SJCRH30 (cell line): ENCODE measurements around the gene CBY1. TPM values are rescaled to one million over a fixed set of nuclear protein-coding genes. Genes with fewer than 3 reads are reported as not detected.

Experiments
- DNase-seq, 2 experiments: peaks; one replicate each; pipeline ENCODE4 v3.0.0-alpha.2; 2015 to 2020
- H3K27ac ChIP-seq: fragments of 250-450 bp; sonication (Bioruptor Pico); 2 replicates; pipeline ENCODE4 v1.5.1; 2020; ENCODE audit warnings: mild to moderate bottlenecking, moderate library complexity
- H3K27me3 ChIP-seq: fragments of 250-450 bp; sonication (Bioruptor Pico); 2 replicates; pipeline ENCODE4 v1.5.1; 2020; ENCODE audit warnings: mild to moderate bottlenecking, moderate library complexity
- H3K36me3 ChIP-seq: fragments of 250-450 bp; sonication (Bioruptor Pico); 2 replicates; pipeline ENCODE4 v1.5.1; 2020; ENCODE audit warnings: mild to moderate bottlenecking, moderate library complexity
- H3K4me1 ChIP-seq: fragments of 250-450 bp; sonication (Bioruptor Pico); 2 replicates; pipeline ENCODE4 v1.5.1; 2020; ENCODE audit warnings: mild to moderate bottlenecking, moderate library complexity
- H3K4me3 ChIP-seq: fragments of 250-450 bp; sonication (Bioruptor Pico); 2 replicates; pipeline ENCODE4 v1.5.1; 2020; ENCODE audit warnings: mild to moderate bottlenecking, moderate library complexity
- H3K9me3 ChIP-seq: fragments of 250-450 bp; sonication (Bioruptor Pico); replicated peaks from 2 replicates; pipeline ENCODE4 v1.5.1; 2020; ENCODE audit warnings: mild to moderate bottlenecking, moderate library complexity
- total RNA-seq: library from RNA; depleted of rRNA; stranded (reverse); fragments of >200 nt; shearing (Covaris generic); gene quantifications from 2 replicates; pipeline ENCODE4 v1.2.3, GENCODE V29; 2014; rRNA removed

Gene CBY1
- total RNA-seq, 1 experiment from 2014 or later: 8.2 TPM

- H3K27ac ChIP-seq: no peak overlapping the region
- no peak for DNase-seq
- H3K4me1 ChIP-seq: peaks cover 6% of the 10 kb centered on the region; the same call in 1 of the 2 replicates
- peaks cover 11% of the 10 kb centered on the region for H3K36me3 ChIP-seq
- H3K4me3 ChIP-seq: no peak overlapping the region
- no peaks in the 10 kb centered on the region for H3K9me3 ChIP-seq
- no peaks in the 10 kb centered on the region for H3K27me3 ChIP-seq
Measured at GRCh38 chr22:38716826-38717225, 60.4 kb downstream of the CBY1 start.

GRCh38 chr22:38717244-38717643 lies 60.8 kb downstream of the CBY1 start:
- H3K36me3 ChIP-seq: peaks cover 16% of the 10 kb centered on the region
- no peaks in the 10 kb centered on the region for H3K27me3 ChIP-seq
- DNase-seq: no peak
- H3K27ac ChIP-seq: no peak overlapping the region
- H3K4me3 ChIP-seq: no peak overlapping the region
- H3K9me3 ChIP-seq: no peaks in the 10 kb centered on the region
- H3K4me1 ChIP-seq: peaks cover 6% of the 10 kb centered on the region; the same call in 1 of the 2 replicates

- H3K36me3 ChIP-seq: peaks cover 22% of the 10 kb centered on the region
- no peaks in the 10 kb centered on the region for H3K9me3 ChIP-seq
- no peak overlapping the region for H3K27ac ChIP-seq
- H3K27me3 ChIP-seq: no peaks in the 10 kb centered on the region
- peaks cover 6% of the 10 kb centered on the region; the same call in 1 of the 2 replicates for H3K4me1 ChIP-seq
- no peak overlapping the region for H3K4me3 ChIP-seq
- peak; percentile 48 to 57 for DNase-seq
Measured at GRCh38 chr22:38718414-38718813, 62.0 kb downstream of the CBY1 start.

- DNase-seq: no peak
- peaks cover 24% of the 10 kb centered on the region for H3K36me3 ChIP-seq
- H3K4me1 ChIP-seq: peaks cover 6% of the 10 kb centered on the region; the same call in 1 of the 2 replicates
- H3K4me3 ChIP-seq: no peak overlapping the region
- no peaks in the 10 kb centered on the region for H3K27me3 ChIP-seq
- no peak overlapping the region for H3K27ac ChIP-seq
- H3K9me3 ChIP-seq: no peaks in the 10 kb centered on the region
Measured at GRCh38 chr22:38719196-38719595, 62.8 kb downstream of the CBY1 start.

- Histone ChIP-seq H3K36me3 (peaks cover 27% of the 10 kb centered on the region), H3K4me3 (no peak overlapping the region), H3K27ac (no peak overlapping the region), H3K9me3 (no peaks in the 10 kb centered on the region), H3K4me1 (peaks cover 6% of the 10 kb centered on the region; the same call in 1 of the 2 replicates), H3K27me3 (no peaks in the 10 kb centered on the region)
- DNase-seq: no peak
Measured at GRCh38 chr22:38720350-38720749, 63.9 kb downstream of the CBY1 start.

- Histone ChIP-seq H3K9me3 (no peaks in the 10 kb centered on the region), H3K4me1 (peaks cover 6% of the 10 kb centered on the region; the same call in 1 of the 2 replicates), H3K27ac (no peak overlapping the region), H3K27me3 (no peaks in the 10 kb centered on the region), H3K4me3 (no peak overlapping the region), H3K36me3 (peaks cover 34% of the 10 kb centered on the region)
- no peak for DNase-seq
Measured at GRCh38 chr22:38721551-38721950, 65.1 kb downstream of the CBY1 start.

Other genes starting within 250 kb of the CBY1 start
- 0.04 and 0.25 TPM in 2 replicates for gene KCNJ4, start 201.4 kb upstream of the CBY1 start, total RNA-seq
- gene KDELR3, start 188.5 kb upstream of the CBY1 start, total RNA-seq: 2.2 and 2.3 TPM in 2 replicates
- gene DDX17, start 150.3 kb upstream of the CBY1 start, total RNA-seq: 302 and 356 TPM in 2 replicates
- gene DMC1, start 86.5 kb upstream of the CBY1 start, total RNA-seq: not detected in 2 replicates
- gene FAM227A, start 246 bp upstream of the CBY1 start, total RNA-seq: 0.47 and 0.66 TPM in 2 replicates
- gene TOMM22, start 25.3 kb downstream of the CBY1 start, total RNA-seq: 79.0 and 84.3 TPM in 2 replicates
- 25.9 and 26.5 TPM in 2 replicates for gene JOSD1, start 44.3 kb downstream of the CBY1 start, total RNA-seq
- gene GTPBP1, start 49.3 kb downstream of the CBY1 start, total RNA-seq: 27.2 and 28.1 TPM in 2 replicates
- gene SUN2, start 99.4 kb downstream of the CBY1 start, total RNA-seq: 67.3 TPM in 2 replicates
- 4.3 and 4.7 TPM in 2 replicates for gene DNAL4, start 137.5 kb downstream of the CBY1 start, total RNA-seq
- 0.08 and 0.10 TPM in 2 replicates for gene NPTXR, start 187.4 kb downstream of the CBY1 start, total RNA-seq
- 37.7 and 40.5 TPM in 2 replicates for gene CBX6, start 215.6 kb downstream of the CBY1 start, total RNA-seq